ENCODE results near the gene LAMP5.

The LAMP5 gene

GRCh38 chr20:9514072-9514460 lies 324 bp upstream of the LAMP5 start:
- Histone ChIP-seq H3K79me2 (ENCODE audit: low read length) (no peaks in the 10 kb centered on the region), H3K27ac (ENCODE audit: low read length) (no peak overlapping the region), H3K9me3 (ENCODE audit: insufficient read depth, low read length) (no peaks in the 10 kb centered on the region), H3K36me3 (replicated peaks; ENCODE audit: low read depth, low read length) (no peaks in the 10 kb centered on the region), H4K20me1 (ENCODE audit: insufficient read depth, low read length) (no peaks in the 10 kb centered on the region), H3K4me3 (ENCODE audit: low read length) (no peak overlapping the region), H3K4me2 (ENCODE audit: low read length) (no peak overlapping the region), H3K4me1 (ENCODE audit: low read length) (no peaks in the 10 kb centered on the region), H3K9ac (ENCODE audit: low read length) (no peak overlapping the region), H2AFZ (ENCODE audit: low read depth, low read length) (no peak overlapping the region), H3K27me3 (ENCODE audit: low read depth, low read length) (0 out of 2 replicates have a peak, but pooled peaks cover 4% of the 10 kb centered on the region)
- TF ChIP-seq EZH2phosphoT487 (IDR thresholded peaks at IDR 0.05; ENCODE audit: low read depth) (no peak), CTCF (IDR thresholded peaks at IDR 0.05; ENCODE audit: low read depth, low read length) (no peak)

- 0 out of 2 replicates have a peak, but pooled peaks cover 4% of the 10 kb centered on the region for H3K27me3 ChIP-seq (ENCODE audit: low read depth, low read length)
- no peaks in the 10 kb centered on the region for H4K20me1 ChIP-seq (ENCODE audit: insufficient read depth, low read length)
- no peak overlapping the region for H3K9ac ChIP-seq (ENCODE audit: low read length)
- no peak overlapping the region for H3K4me2 ChIP-seq (ENCODE audit: low read length)
- no peaks in the 10 kb centered on the region for H3K4me1 ChIP-seq (ENCODE audit: low read length)
- H3K4me3 ChIP-seq (ENCODE audit: low read length), result no peak overlapping the region
- H3K9me3 ChIP-seq (ENCODE audit: insufficient read depth, low read length), result no peaks in the 10 kb centered on the region
- no peaks in the 10 kb centered on the region for H3K36me3 ChIP-seq (replicated peaks; ENCODE audit: low read depth, low read length)
- no peak for TF ChIP-seq EZH2phosphoT487 (IDR thresholded peaks at IDR 0.05; ENCODE audit: low read depth)
- no peak for TF ChIP-seq CTCF (IDR thresholded peaks at IDR 0.05; ENCODE audit: low read depth, low read length)
- H3K79me2 ChIP-seq (ENCODE audit: low read length), result no peaks in the 10 kb centered on the region
- no peak overlapping the region for H3K27ac ChIP-seq (ENCODE audit: low read length)
- no peak overlapping the region for H2AFZ ChIP-seq (ENCODE audit: low read depth, low read length)
These were observed 810 bp downstream of the LAMP5 start for GRCh38 chr20:9515214-9515585.

GRCh38 chr20:9515741-9516233 lies 1.4 kb downstream of the LAMP5 start:
- H3K79me2 ChIP-seq (ENCODE audit: low read length), result no peaks in the 10 kb centered on the region
- H3K27me3 ChIP-seq (ENCODE audit: low read depth, low read length), result 0 out of 2 replicates have a peak, but pooled peaks cover 3% of the 10 kb centered on the region
- H3K27ac ChIP-seq (ENCODE audit: low read length), result no peak overlapping the region
- no peak overlapping the region for H3K4me2 ChIP-seq (ENCODE audit: low read length)
- H2AFZ ChIP-seq (ENCODE audit: low read depth, low read length), result no peak overlapping the region
- no peak overlapping the region for H3K9ac ChIP-seq (ENCODE audit: low read length)
- no peaks in the 10 kb centered on the region for H3K4me1 ChIP-seq (ENCODE audit: low read length)
- H3K9me3 ChIP-seq (ENCODE audit: insufficient read depth, low read length), result no peaks in the 10 kb centered on the region
- H3K4me3 ChIP-seq (ENCODE audit: low read length), result no peak overlapping the region
- H4K20me1 ChIP-seq (ENCODE audit: insufficient read depth, low read length), result no peaks in the 10 kb centered on the region
- no peak for TF ChIP-seq CTCF (IDR thresholded peaks at IDR 0.05; ENCODE audit: low read depth, low read length)
- TF ChIP-seq EZH2phosphoT487 (IDR thresholded peaks at IDR 0.05; ENCODE audit: low read depth), result no peak
- no peaks in the 10 kb centered on the region for H3K36me3 ChIP-seq (replicated peaks; ENCODE audit: low read depth, low read length)

- Histone ChIP-seq H3K9me3 (ENCODE audit: insufficient read depth, low read length) (no peaks in the 10 kb centered on the region), H2AFZ (ENCODE audit: low read depth, low read length) (no peak overlapping the region), H3K4me2 (ENCODE audit: low read length) (no peak overlapping the region), H3K4me3 (ENCODE audit: low read length) (no peak overlapping the region), H4K20me1 (ENCODE audit: insufficient read depth, low read length) (no peaks in the 10 kb centered on the region), H3K9ac (ENCODE audit: low read length) (no peak overlapping the region), H3K36me3 (replicated peaks; ENCODE audit: low read depth, low read length) (no peaks in the 10 kb centered on the region), H3K27me3 (ENCODE audit: low read depth, low read length) (no peaks in the 10 kb centered on the region), H3K27ac (ENCODE audit: low read length) (no peak overlapping the region), H3K79me2 (ENCODE audit: low read length) (no peaks in the 10 kb centered on the region), H3K4me1 (ENCODE audit: low read length) (no peaks in the 10 kb centered on the region)
- no peak for TF ChIP-seq EZH2phosphoT487 (IDR thresholded peaks at IDR 0.05; ENCODE audit: low read depth)
- no peak for TF ChIP-seq CTCF (IDR thresholded peaks at IDR 0.05; ENCODE audit: low read depth, low read length)
These were observed 2.0 kb downstream of the LAMP5 start for GRCh38 chr20:9516234-9516871.

All from OCI-LY3 (cell line).